Measurements from ENCODE around the gene IL32. TPM values are rescaled to one million over a fixed set of nuclear protein-coding genes. Genes with fewer than 3 reads are reported as not detected.

Gene IL32
- total RNA-seq, 4 donors from 2014 or later = 45.4 to 79.0 (median 54.6) TPM

- intact Hi-C loops (cut with DNase I; ENCODE audit: low total_unique reads) (loop anchor here (1.0 kb wide), 1 partner anchor 47 kb away; no protein-coding TSS in a partner anchor), in situ Hi-C loops (cut with MboI; ENCODE audit: low sequenced_read_pairs in 4 of 4) (no loop called here)
- Histone ChIP-seq H3K27ac (peak overlapping the region; percentile 39 to 71 (median 68)), H3K9me3 (no peaks in the 10 kb centered on the region), H3K4me3 (peak overlapping the region in 3 of 4 donors; percentile 16 to 44 (median 28)), H3K4me1 (peaks cover 0 to 4% of the 10 kb centered on the region in 2 donors), H3K27me3 (peaks cover 0 to 6% (median 2%) of the 10 kb centered on the region in 3 donors), H3K36me3 (no peaks in the 10 kb centered on the region)
- ATAC-seq (peak; percentile 39 to 47), DNase-seq (no peak)
- TF ChIP-seq, protein P1, sequence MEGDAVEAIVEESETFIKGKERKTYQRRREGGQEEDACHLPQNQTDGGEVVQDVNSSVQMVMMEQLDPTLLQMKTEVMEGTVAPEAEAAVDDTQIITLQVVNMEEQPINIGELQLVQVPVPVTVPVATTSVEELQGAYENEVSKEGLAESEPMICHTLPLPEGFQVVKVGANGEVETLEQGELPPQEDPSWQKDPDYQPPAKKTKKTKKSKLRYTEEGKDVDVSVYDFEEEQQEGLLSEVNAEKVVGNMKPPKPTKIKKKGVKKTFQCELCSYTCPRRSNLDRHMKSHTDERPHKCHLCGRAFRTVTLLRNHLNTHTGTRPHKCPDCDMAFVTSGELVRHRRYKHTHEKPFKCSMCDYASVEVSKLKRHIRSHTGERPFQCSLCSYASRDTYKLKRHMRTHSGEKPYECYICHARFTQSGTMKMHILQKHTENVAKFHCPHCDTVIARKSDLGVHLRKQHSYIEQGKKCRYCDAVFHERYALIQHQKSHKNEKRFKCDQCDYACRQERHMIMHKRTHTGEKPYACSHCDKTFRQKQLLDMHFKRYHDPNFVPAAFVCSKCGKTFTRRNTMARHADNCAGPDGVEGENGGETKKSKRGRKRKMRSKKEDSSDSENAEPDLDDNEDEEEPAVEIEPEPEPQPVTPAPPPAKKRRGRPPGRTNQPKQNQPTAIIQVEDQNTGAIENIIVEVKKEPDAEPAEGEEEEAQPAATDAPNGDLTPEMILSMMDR (IDR thresholded peaks at IDR 0.05 in 4 of 5, conservative IDR thresholded peaks at IDR 0.05 in 1 of 5) = peak in 1 of 5 experiments; percentile 24
- TF ChIP-seq POLR2A (IDR thresholded peaks at IDR 0.05) = no peak
Observed at GRCh38 chr16:3087243-3088235, 22.1 kb downstream of the IL32 start.

DNA sequence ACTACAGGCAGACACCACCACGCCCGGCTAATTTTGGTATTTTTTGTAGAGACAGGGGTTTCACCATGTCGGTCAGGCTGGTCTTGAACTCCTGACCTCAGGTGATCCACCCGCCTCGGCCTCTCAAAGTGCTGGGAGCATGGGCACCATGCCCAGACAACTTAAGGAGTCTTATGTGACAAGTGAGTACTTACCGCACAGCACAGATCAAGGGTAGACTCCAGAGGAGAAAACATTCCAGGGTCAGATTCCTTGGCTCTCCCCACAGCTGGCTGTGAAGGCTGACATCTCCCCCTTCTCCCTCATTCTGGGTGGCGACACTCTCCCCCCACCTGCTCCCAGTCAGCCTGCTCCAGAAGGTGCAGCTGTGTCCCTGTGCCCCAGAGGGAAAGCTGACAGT is 23.0 kb downstream of the IL32 start:
- TF ChIP-seq, protein P1 (IDR thresholded peaks at IDR 0.05 in 4 of 5, conservative IDR thresholded peaks at IDR 0.05 in 1 of 5) = no peak
- TF ChIP-seq POLR2A (IDR thresholded peaks at IDR 0.05) = no peak
- intact Hi-C loops (cut with DNase I; ENCODE audit: low total_unique reads) = no loop called here
- no peak overlapping the region for H3K4me3 ChIP-seq
- in situ Hi-C loops (cut with MboI; ENCODE audit: low sequenced_read_pairs in 4 of 4) = no loop called here
- H3K9me3 ChIP-seq = no peaks in the 10 kb centered on the region
- H3K4me1 ChIP-seq = peaks cover 0 to 4% of the 10 kb centered on the region in 2 donors
- no peaks in the 10 kb centered on the region for H3K36me3 ChIP-seq
- no peak for ATAC-seq
- DNase-seq = no peak
- H3K27ac ChIP-seq = no peak overlapping the region
- H3K27me3 ChIP-seq = peaks cover 0 to 8% (median 6%) of the 10 kb centered on the region in 3 donors

DNA sequence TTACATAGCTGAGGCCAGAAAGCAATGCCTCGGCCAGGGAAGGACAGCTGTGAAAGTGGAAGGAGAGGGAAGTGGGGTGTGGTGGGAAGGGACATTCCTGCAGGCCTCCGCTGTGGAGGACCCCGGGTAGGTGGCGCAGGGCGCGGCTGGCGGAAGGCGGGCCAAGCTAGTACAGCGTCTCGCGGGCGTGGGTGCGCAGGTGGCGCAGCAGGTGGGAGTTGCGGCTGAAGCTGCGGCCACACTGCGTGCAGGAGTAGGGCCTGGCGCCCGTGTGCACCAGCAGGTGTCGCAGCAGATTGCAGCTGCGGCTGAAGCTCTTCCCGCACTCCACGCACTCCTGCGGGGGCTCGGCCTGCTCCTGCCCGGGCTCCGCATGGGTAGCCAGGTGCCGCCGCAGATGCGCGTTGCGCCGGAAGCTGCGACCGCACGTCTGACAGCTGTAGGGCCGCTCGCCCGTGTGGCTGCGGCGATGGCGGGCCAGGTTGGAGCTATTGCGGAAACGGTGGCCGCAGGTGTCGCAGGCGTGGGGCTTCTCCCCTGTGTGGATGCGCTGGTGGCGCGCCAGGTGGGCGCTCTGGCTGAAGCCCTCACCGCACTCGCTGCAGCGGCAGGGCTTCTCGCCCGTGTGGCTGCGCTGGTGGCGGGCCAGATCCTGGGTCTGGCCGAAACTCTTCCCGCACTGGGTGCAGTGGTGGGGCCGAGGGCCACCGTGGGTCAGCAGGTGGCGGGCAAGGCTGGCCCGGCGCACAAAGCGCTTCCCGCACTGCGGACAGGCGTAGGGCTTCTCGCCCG is 23.7 kb downstream of the IL32 start:
- intact Hi-C loops (cut with DNase I; ENCODE audit: low total_unique reads) = no loop called here
- no peak for ATAC-seq
- H3K27ac ChIP-seq = no peak overlapping the region
- TF ChIP-seq POLR2A (IDR thresholded peaks at IDR 0.05) = no peak
- TF ChIP-seq, protein P1 (IDR thresholded peaks at IDR 0.05 in 4 of 5, conservative IDR thresholded peaks at IDR 0.05 in 1 of 5) = no peak
- peaks cover 0 to 8% (median 6%) of the 10 kb centered on the region in 3 donors for H3K27me3 ChIP-seq
- H3K4me1 ChIP-seq = peaks cover 0 to 4% of the 10 kb centered on the region in 2 donors
- H3K4me3 ChIP-seq = no peak overlapping the region
- H3K36me3 ChIP-seq = no peaks in the 10 kb centered on the region
- in situ Hi-C loops (cut with MboI; ENCODE audit: low sequenced_read_pairs in 4 of 4) = no loop called here
- no peak for DNase-seq
- H3K9me3 ChIP-seq = no peaks in the 10 kb centered on the region

DNA sequence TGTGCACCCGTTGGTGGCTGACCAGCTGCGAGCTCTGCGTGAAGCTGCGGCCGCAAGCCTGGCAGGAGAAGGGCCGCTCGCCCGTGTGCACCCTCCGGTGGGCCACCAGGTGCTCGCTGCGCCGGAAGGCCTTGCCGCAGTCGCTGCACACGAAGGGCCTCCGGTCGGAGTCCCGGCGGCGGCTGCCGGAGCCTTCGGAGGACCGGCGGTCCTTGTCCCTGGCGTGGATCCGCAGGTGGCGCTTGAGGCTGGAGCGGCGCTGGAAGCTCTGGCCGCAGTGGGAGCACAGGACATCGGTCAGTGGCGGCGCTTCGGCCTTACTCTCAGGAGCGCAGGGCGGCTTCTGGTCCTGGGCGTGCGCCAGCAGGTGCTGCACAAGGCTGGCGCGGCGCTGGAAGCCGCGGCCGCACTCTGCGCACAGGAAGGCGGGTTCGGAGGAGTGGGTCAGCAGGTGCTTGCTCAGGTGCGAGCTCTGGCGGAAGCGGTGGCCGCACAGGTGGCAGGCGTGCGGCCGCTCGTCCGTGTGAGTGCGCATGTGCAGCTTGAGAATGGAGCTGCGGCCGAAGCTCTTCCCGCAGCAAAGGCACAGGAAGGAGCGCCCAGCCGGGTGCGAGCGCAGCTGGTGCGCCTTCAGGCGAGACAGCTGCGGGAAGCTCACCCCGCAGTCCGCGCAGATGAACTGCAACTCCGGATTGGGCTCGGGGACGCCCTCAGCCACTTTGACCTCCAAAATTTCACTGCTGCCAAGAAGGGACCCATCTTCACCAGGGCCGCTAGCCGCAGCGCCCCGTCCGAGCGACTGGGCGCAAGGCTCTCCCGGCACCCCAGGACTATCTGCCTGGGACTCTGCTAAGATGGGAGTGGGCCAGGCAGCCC is 24.5 kb downstream of the IL32 start:
- no peak for TF ChIP-seq POLR2A (IDR thresholded peaks at IDR 0.05)
- TF ChIP-seq, protein P1 (IDR thresholded peaks at IDR 0.05 in 4 of 5, conservative IDR thresholded peaks at IDR 0.05 in 1 of 5) = no peak
- intact Hi-C loops (cut with DNase I; ENCODE audit: low total_unique reads) (no loop called here), in situ Hi-C loops (cut with MboI; ENCODE audit: low sequenced_read_pairs in 4 of 4) (no loop called here)
- H3K4me3 ChIP-seq = no peak overlapping the region
- no peak for ATAC-seq
- H3K36me3 ChIP-seq = no peaks in the 10 kb centered on the region
- no peak overlapping the region for H3K27ac ChIP-seq
- H3K27me3 ChIP-seq = peaks cover 0 to 8% (median 6%) of the 10 kb centered on the region in 3 donors
- DNase-seq = no peak
- H3K4me1 ChIP-seq = peaks cover 0 to 4% of the 10 kb centered on the region in 2 donors
- no peaks in the 10 kb centered on the region for H3K9me3 ChIP-seq
